GM23338 (cell line): ENCODE data around the gene TSPAN4. TPM values are rescaled to one million over a fixed set of nuclear protein-coding genes. Genes with fewer than 3 reads are reported as not detected.

Experiments used
- ATAC-seq: fragments of 200-7000 bp; cut with Tn5 transposase; 3 replicates; pipeline ENCODE4 v1.9.1; 2020
- DNase-seq: peaks from one replicate; pipeline ENCODE4 v3.0.0-alpha.2; 2015; ENCODE audit warnings: low spot score
- H2AFZ ChIP-seq: fragments of 200-600 bp; sonication (generic); 2 replicates; pipeline ENCODE4 v1.8.0; 2016; ENCODE audit warnings: antibody characterized with exemption, mild to moderate bottlenecking, moderate library complexity
- H3F3A ChIP-seq: fragments of 200-600 bp; sonication (generic); replicated peaks from 2 replicates; pipeline ENCODE4 v1.8.0; 2017; ENCODE audit warnings: antibody characterized with exemption, mixed run types, low read depth
- H3K27ac ChIP-seq: fragments of 200-600 bp; sonication (generic); 2 replicates; pipeline ENCODE4 v1.6.1; 2016; ENCODE audit warnings: low read depth
- H3K27me3 ChIP-seq: fragments of 200-600 bp; sonication (generic); 2 replicates; pipeline ENCODE4 v1.8.0; 2016; ENCODE audit warnings: mild to moderate bottlenecking, mixed run types, moderate library complexity; ENCODE audit not compliant: insufficient read depth
- H3K36me3 ChIP-seq: fragments of 200-600 bp; sonication (generic); 2 replicates; pipeline ENCODE4 v1.8.0; 2016; ENCODE audit warnings: mild to moderate bottlenecking; ENCODE audit not compliant: insufficient read depth
- H3K4me1 ChIP-seq: fragments of 200-600 bp; sonication (generic); 2 replicates; pipeline ENCODE4 v1.8.0; 2016; ENCODE audit warnings: mild to moderate bottlenecking, moderate library complexity; ENCODE audit not compliant: insufficient read depth
- H3K4me2 ChIP-seq: fragments of 200-600 bp; sonication (generic); 2 replicates; pipeline ENCODE4 v1.7.1; 2017; ENCODE audit warnings: mixed run types
- H3K4me3 ChIP-seq: fragments of 200-600 bp; sonication (generic); 2 replicates; pipeline ENCODE4 v1.6.1; 2016; ENCODE audit warnings: mixed run types
- H3K79me2 ChIP-seq: fragments of 200-600 bp; sonication (generic); replicated peaks from 2 replicates; pipeline ENCODE4 v1.8.0; 2017; ENCODE audit warnings: mild to moderate bottlenecking; ENCODE audit not compliant: insufficient read depth
- H3K9me2 ChIP-seq: fragments of 200-600 bp; sonication (generic); 2 replicates; pipeline ENCODE4 v1.8.0; 2017; ENCODE audit not compliant: insufficient read depth
- H4K20me1 ChIP-seq: fragments of 200-600 bp; sonication (generic); replicated peaks from 2 replicates; pipeline ENCODE4 v1.8.0; 2017; ENCODE audit warnings: mild to moderate bottlenecking; ENCODE audit not compliant: insufficient read depth
- H3K27ac Mint-ChIP-seq: 2 replicates; pipeline ENCODE4 v1.8.0; 2020; ENCODE audit warnings: inconsistent platforms, mild to moderate bottlenecking, moderate library complexity, mixed read lengths
- H3K27me3 Mint-ChIP-seq: 3 replicates; pipeline ENCODE4 v1.8.0; 2022; ENCODE audit warnings: low read depth, mild to moderate bottlenecking, moderate library complexity, mixed read lengths, inconsistent platforms; ENCODE audit not compliant: insufficient read depth, poor library complexity
- H3K36me3 Mint-ChIP-seq: 3 replicates; pipeline ENCODE4 v1.8.0; 2021; ENCODE audit warnings: low read depth, mild to moderate bottlenecking, inconsistent platforms, moderate library complexity, mixed read lengths
- H3K4me1 Mint-ChIP-seq: 3 replicates; pipeline ENCODE4 v1.8.0; 2020; ENCODE audit warnings: mild to moderate bottlenecking, inconsistent platforms, mixed read lengths
- H3K4me3 Mint-ChIP-seq: 3 replicates; pipeline ENCODE4 v1.8.0; 2021; ENCODE audit warnings: moderate library complexity, mild to moderate bottlenecking, inconsistent platforms, mixed read lengths
- H3K9me3 Mint-ChIP-seq: 3 replicates; pipeline ENCODE4 v1.8.0; 2020; ENCODE audit warnings: moderate library complexity, mild to moderate bottlenecking, inconsistent platforms, mixed read lengths
- CREB1 ChIP-seq: fragments of 250-450 bp; sonication (Bioruptor Pico); IDR thresholded peaks from 2 replicates; pipeline ENCODE4 v1.5.0; 2020; ENCODE audit warnings: low read depth, mild to moderate bottlenecking, moderate library complexity
- ETS1 ChIP-seq: IDR thresholded peaks from 2 replicates; pipeline ENCODE4 v1.6.1; 2016; ENCODE audit warnings: antibody characterized with exemption
- JUNB ChIP-seq: IDR thresholded peaks from one replicate; pipeline ENCODE4 v1.6.1; 2016; ENCODE audit warnings: antibody characterized with exemption; ENCODE audit not compliant: unreplicated experiment
- POLR2AphosphoS5 ChIP-seq: IDR thresholded peaks from 2 replicates; pipeline ENCODE4 v1.6.1; 2016; ENCODE audit warnings: antibody characterized with exemption, low read depth
- STAT1 ChIP-seq: IDR thresholded peaks from one replicate; pipeline ENCODE4 v1.6.1; 2016; ENCODE audit warnings: antibody characterized with exemption; ENCODE audit not compliant: unreplicated experiment
- ZNF114 ChIP-seq: fragments of 250-450 bp; sonication (Bioruptor Pico); IDR thresholded peaks from 2 replicates; pipeline ENCODE4 v1.5.0; 2020; ENCODE audit warnings: mild to moderate bottlenecking, moderate library complexity
- ZNF331 ChIP-seq: fragments of 250-450 bp; sonication (Bioruptor Pico); IDR thresholded peaks from 2 replicates; pipeline ENCODE4 v1.5.0; 2020; ENCODE audit warnings: low read depth, mild to moderate bottlenecking, moderate library complexity
- polyA plus RNA-seq: library from polyadenylated mRNA; unstranded; fragments of >200 nt; fragmentation: Nextera tagmentation; extraction: Ambion mirVana; gene quantifications from 2 replicates; pipeline ENCODE4 v1.2.1, GENCODE V29; 2016
- total RNA-seq: library from RNA; depleted of rRNA; stranded (reverse); fragments of >200 nt; shearing (Covaris generic); gene quantifications from 2 replicates; pipeline ENCODE4 v1.2.3, GENCODE V29; 2014
- TF ChIP-seq, protein P1 (sequence below): IDR thresholded peaks from one replicate; pipeline ENCODE4 v1.6.1; 2018; ENCODE audit warnings: antibody characterized with exemption; ENCODE audit not compliant: unreplicated experiment
- TF ChIP-seq, protein P2 (sequence below), 2 experiments: fragments of 200-600 bp in 1 of 2; sonication (generic) in 1 of 2; conservative IDR thresholded peaks; 2 replicates each; pipeline versions ENCODE4 v1.5.1 to v1.6.1; 2016 to 2017; ENCODE audit warnings: antibody characterized with exemption in 2 of 2, low read depth in 2 of 2, mild to moderate bottlenecking in 2 of 2, moderate library complexity in 1 of 2

The TSPAN4 gene
- total and polyA plus RNA-seq, 2 experiments from 2014 or later = 76.8 to 150 TPM

- Mint-ChIP-seq H3K27me3 (peaks cover 22% of the 10 kb centered on the region), H3K36me3 (peaks cover 38% of the 10 kb centered on the region), H3K27ac (no peak overlapping the region), H3K9me3 (no peaks in the 10 kb centered on the region), H3K4me3 (no peak overlapping the region; the same call in 2 of the 3 replicates), H3K4me1 (peaks cover 21% of the 10 kb centered on the region)
- Histone ChIP-seq H4K20me1 (peaks cover 33% of the 10 kb centered on the region), H2AFZ (no peak overlapping the region), H3K4me2 (no peak overlapping the region), H3K27ac (no peak overlapping the region), H3K4me3 (no peak overlapping the region), H3K27me3 (no peaks in the 10 kb centered on the region), H3K4me1 (peaks cover 9% of the 10 kb centered on the region), H3F3A (peaks cover 20% of the 10 kb centered on the region; the same call in 1 of the 2 replicates), H3K9me2 (no peaks in the 10 kb centered on the region), H3K79me2 (peaks cover 19% of the 10 kb centered on the region), H3K36me3 (peaks cover 6% of the 10 kb centered on the region; the same call in 1 of the 2 replicates)
- DNase-seq (no peak), ATAC-seq (no peak)
- TF ChIP-seq ETS1 (no peak), JUNB (no peak), POLR2AphosphoS5 (0 out of 2 replicates have a peak, but pooled peaks have one; percentile 2), STAT1 (no peak), ZNF331 (CRISPR knock-in tag) (no peak), CREB1 (CRISPR knock-in tag) (no peak), ZNF114 (CRISPR knock-in tag) (no peak)
- TF ChIP-seq, protein P1, sequence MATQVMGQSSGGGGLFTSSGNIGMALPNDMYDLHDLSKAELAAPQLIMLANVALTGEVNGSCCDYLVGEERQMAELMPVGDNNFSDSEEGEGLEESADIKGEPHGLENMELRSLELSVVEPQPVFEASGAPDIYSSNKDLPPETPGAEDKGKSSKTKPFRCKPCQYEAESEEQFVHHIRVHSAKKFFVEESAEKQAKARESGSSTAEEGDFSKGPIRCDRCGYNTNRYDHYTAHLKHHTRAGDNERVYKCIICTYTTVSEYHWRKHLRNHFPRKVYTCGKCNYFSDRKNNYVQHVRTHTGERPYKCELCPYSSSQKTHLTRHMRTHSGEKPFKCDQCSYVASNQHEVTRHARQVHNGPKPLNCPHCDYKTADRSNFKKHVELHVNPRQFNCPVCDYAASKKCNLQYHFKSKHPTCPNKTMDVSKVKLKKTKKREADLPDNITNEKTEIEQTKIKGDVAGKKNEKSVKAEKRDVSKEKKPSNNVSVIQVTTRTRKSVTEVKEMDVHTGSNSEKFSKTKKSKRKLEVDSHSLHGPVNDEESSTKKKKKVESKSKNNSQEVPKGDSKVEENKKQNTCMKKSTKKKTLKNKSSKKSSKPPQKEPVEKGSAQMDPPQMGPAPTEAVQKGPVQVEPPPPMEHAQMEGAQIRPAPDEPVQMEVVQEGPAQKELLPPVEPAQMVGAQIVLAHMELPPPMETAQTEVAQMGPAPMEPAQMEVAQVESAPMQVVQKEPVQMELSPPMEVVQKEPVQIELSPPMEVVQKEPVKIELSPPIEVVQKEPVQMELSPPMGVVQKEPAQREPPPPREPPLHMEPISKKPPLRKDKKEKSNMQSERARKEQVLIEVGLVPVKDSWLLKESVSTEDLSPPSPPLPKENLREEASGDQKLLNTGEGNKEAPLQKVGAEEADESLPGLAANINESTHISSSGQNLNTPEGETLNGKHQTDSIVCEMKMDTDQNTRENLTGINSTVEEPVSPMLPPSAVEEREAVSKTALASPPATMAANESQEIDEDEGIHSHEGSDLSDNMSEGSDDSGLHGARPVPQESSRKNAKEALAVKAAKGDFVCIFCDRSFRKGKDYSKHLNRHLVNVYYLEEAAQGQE = no peak
- TF ChIP-seq, protein P2, sequence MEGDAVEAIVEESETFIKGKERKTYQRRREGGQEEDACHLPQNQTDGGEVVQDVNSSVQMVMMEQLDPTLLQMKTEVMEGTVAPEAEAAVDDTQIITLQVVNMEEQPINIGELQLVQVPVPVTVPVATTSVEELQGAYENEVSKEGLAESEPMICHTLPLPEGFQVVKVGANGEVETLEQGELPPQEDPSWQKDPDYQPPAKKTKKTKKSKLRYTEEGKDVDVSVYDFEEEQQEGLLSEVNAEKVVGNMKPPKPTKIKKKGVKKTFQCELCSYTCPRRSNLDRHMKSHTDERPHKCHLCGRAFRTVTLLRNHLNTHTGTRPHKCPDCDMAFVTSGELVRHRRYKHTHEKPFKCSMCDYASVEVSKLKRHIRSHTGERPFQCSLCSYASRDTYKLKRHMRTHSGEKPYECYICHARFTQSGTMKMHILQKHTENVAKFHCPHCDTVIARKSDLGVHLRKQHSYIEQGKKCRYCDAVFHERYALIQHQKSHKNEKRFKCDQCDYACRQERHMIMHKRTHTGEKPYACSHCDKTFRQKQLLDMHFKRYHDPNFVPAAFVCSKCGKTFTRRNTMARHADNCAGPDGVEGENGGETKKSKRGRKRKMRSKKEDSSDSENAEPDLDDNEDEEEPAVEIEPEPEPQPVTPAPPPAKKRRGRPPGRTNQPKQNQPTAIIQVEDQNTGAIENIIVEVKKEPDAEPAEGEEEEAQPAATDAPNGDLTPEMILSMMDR (conservative IDR thresholded peaks at IDR 0.05; ENCODE audit: low read depth in 2 of 2) = no peak
Measured at GRCh38 chr11:839280-839623, 3.4 kb upstream of the TSPAN4 start.
